Liver (tissue), 9 donors: ENCODE results near the gene LAPTM4A. TPM values are rescaled to one million over a fixed set of nuclear protein-coding genes. Genes with fewer than 3 reads are reported as not detected.

Experiments
- DNase-seq: peaks from one replicate; pipeline ENCODE4 v3.0.0-alpha.2; 2017; ENCODE audit warnings: low spot score
- H3K27ac ChIP-seq, 2 donors: one replicate each; pipeline ENCODE4 v1.7.0; 2013; ENCODE audit warnings: inconsistent platforms in 2 of 2, low read length in 2 of 2, control low read depth in 1 of 2, low read depth in 1 of 2, mild to moderate bottlenecking in 1 of 2
- H3K27me3 ChIP-seq, 4 donors: one replicate each; pipeline versions ENCODE4 v1.6.1 to v1.7.0; 2013; ENCODE audit warnings: low read length in 3 of 4, inconsistent platforms in 1 of 4, mild to moderate bottlenecking in 1 of 4, moderate library complexity in 1 of 4; ENCODE audit not compliant: control insufficient read depth in 4 of 4, insufficient read depth in 4 of 4
- H3K36me3 ChIP-seq, 4 donors: one replicate each; pipeline versions ENCODE4 v1.6.1 to v1.7.0; 2013; ENCODE audit warnings: low read length in 3 of 4, mild to moderate bottlenecking in 3 of 4, low read depth in 1 of 4, moderate library complexity in 1 of 4; ENCODE audit not compliant: control insufficient read depth in 4 of 4, insufficient read depth in 3 of 4
- H3K4me1 ChIP-seq, 4 donors: one replicate each; pipeline versions ENCODE4 v1.6.1 to v1.7.0; 2013; ENCODE audit warnings: low read length in 3 of 4, mild to moderate bottlenecking in 3 of 4, moderate library complexity in 1 of 4; ENCODE audit not compliant: control insufficient read depth in 4 of 4, insufficient read depth in 4 of 4
- H3K4me3 ChIP-seq, 3 donors: one replicate each; pipeline versions ENCODE4 v1.6.1 to v1.7.0; 2013; ENCODE audit warnings: low read length in 3 of 3, control low read depth in 1 of 3, low read depth in 1 of 3, mild to moderate bottlenecking in 1 of 3
- H3K9ac ChIP-seq, 2 donors: one replicate each; pipeline ENCODE4 v1.7.0; 2013; ENCODE audit warnings: low read length in 2 of 2, mild to moderate bottlenecking in 2 of 2, moderate library complexity in 2 of 2, control low read depth in 1 of 2, low read depth in 1 of 2
- H3K9me3 ChIP-seq, 4 donors: one replicate each; pipeline versions ENCODE4 v1.6.1 to v1.7.0; 2013; ENCODE audit warnings: low read length in 3 of 4; ENCODE audit not compliant: control insufficient read depth in 4 of 4
- ATF3 ChIP-seq: IDR thresholded peaks from 2 replicates; pipeline ENCODE4 v1.6.1; 2016; ENCODE audit warnings: antibody characterized with exemption
- CTCF ChIP-seq: fragments of 150-350 bp; IDR thresholded peaks from 2 replicates; pipeline ENCODE4 v1.5.1; 2017; ENCODE audit warnings: improper control_type of control experiment, low read depth, low read length; ENCODE audit not compliant: missing input control
- EGR1 ChIP-seq, 2 donors: IDR thresholded peaks; 2 replicates each; pipeline ENCODE4 v1.6.1; 2016 to 2018; ENCODE audit warnings: antibody characterized with exemption in 2 of 2, low read depth in 2 of 2
- FOXA1 ChIP-seq: IDR thresholded peaks from 2 replicates; pipeline ENCODE4 v1.6.1; 2016; ENCODE audit warnings: antibody characterized with exemption
- FOXA2 ChIP-seq: IDR thresholded peaks from 2 replicates; pipeline ENCODE4 v1.6.1; 2016; ENCODE audit warnings: antibody characterized with exemption
- GABPA ChIP-seq, 2 donors: IDR thresholded peaks in 1 of 2; conservative IDR thresholded peaks in 1 of 2; 2 replicates each; pipeline ENCODE4 v1.6.1; 2016; ENCODE audit warnings: antibody characterized with exemption in 2 of 2, mild to moderate bottlenecking in 1 of 2, moderate library complexity in 1 of 2
- HNF4A ChIP-seq, 2 donors: conservative IDR thresholded peaks; 2 replicates each; pipeline ENCODE4 v1.6.1; 2016; ENCODE audit warnings: antibody characterized with exemption in 2 of 2, mild to moderate bottlenecking in 2 of 2
- HNF4G ChIP-seq: IDR thresholded peaks from 2 replicates; pipeline ENCODE4 v1.6.1; 2016; ENCODE audit warnings: antibody characterized with exemption
- JUND ChIP-seq, 2 donors: IDR thresholded peaks; 2 replicates each; pipeline ENCODE4 v1.6.1; 2016; ENCODE audit warnings: antibody characterized with exemption in 2 of 2
- MAX ChIP-seq: IDR thresholded peaks from 2 replicates; pipeline ENCODE4 v1.6.1; 2016; ENCODE audit warnings: antibody characterized with exemption
- NR2F2 ChIP-seq: IDR thresholded peaks from 2 replicates; pipeline ENCODE4 v1.6.1; 2016; ENCODE audit warnings: antibody characterized with exemption
- RAD21 ChIP-seq, 2 donors: IDR thresholded peaks; 2 replicates each; pipeline ENCODE4 v1.6.1; 2016; ENCODE audit warnings: antibody characterized with exemption in 2 of 2, mild to moderate bottlenecking in 2 of 2
- REST ChIP-seq: IDR thresholded peaks from 2 replicates; pipeline ENCODE4 v1.6.1; 2016; ENCODE audit warnings: antibody characterized with exemption, mild to moderate bottlenecking
- RXRA ChIP-seq, 2 donors: IDR thresholded peaks; 2 replicates each; pipeline ENCODE4 v1.6.1; 2017 to 2018; ENCODE audit warnings: antibody characterized with exemption in 2 of 2, mild to moderate bottlenecking in 1 of 2
- SP1 ChIP-seq: IDR thresholded peaks from 2 replicates; pipeline ENCODE4 v1.6.1; 2018; ENCODE audit warnings: antibody characterized with exemption, mild to moderate bottlenecking
- TAF1 ChIP-seq: conservative IDR thresholded peaks from 2 replicates; pipeline ENCODE4 v1.6.1; 2016; ENCODE audit warnings: antibody characterized with exemption, mild to moderate bottlenecking
- YY1 ChIP-seq: IDR thresholded peaks from 2 replicates; pipeline ENCODE4 v1.6.1; 2016; ENCODE audit warnings: antibody characterized with exemption, mild to moderate bottlenecking
- ZBTB33 ChIP-seq: IDR thresholded peaks from 2 replicates; pipeline ENCODE4 v1.6.1; 2016; ENCODE audit warnings: antibody characterized with exemption
- WGBS: extraction: QIAGEN DNeasy Blood & Tissue Kit; methylation state at CpG from one replicate; pipeline ENCODE4 v1.1.7; 2013; 5-methylcytosine and 5-hydroxymethylcytosine counted together
- polyA plus RNA-seq, 2 donors: library from polyadenylated mRNA; stranded (reverse) in 1 of 2; unstranded in 1 of 2; fragments of 200-250 nt in 1 of 2; fragments of >200 nt in 1 of 2; fragmentation: Nextera tagmentation in 1 of 2; extraction: Ambion mirVana in 1 of 2; gene quantifications; one replicate each; pipeline versions ENCODE4 v1.2.1 to v1.2.3, GENCODE V29; 2013 to 2015
- total RNA-seq, 2 donors: library from RNA; depleted of rRNA; stranded (reverse); fragments of >200 nt; gene quantifications; one replicate each; pipeline ENCODE4 v1.2.3, GENCODE V29; 2014
- donor health status: healthy.
- donor health status: healthy.
- donor health status: healthy.
- donor health status: healthy.
- donor health status: healthy.

LAPTM4A gene
- total and polyA plus RNA-seq, 4 donors = 69.1 to 183 (median 122) TPM

DNA sequence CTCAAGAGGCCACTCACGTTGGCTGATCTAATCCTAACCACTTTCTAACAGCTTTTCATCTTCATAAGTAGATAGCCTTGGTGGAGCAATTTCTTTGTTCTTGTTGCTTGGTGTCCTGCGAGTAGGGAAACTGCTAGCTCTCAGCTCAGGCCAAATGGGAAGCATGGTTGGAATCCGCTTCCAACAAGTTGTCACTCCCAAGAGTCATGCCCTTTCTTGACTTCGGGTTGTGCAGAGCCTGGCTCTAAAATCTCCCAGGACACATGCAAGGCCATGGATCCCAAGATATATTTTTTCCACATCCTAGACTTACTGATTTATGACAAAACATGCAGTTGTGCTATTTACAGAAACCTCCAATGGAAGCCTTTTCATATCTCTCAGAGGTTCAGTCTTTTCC, 31.7 kb downstream of the LAPTM4A start:
- DNase-seq = no peak
- no peak overlapping the region for H3K4me3 ChIP-seq
- H3K27me3 ChIP-seq = no peaks in the 10 kb centered on the region
- no peaks in the 10 kb centered on the region for H3K9me3 ChIP-seq
- 93% methylated on average over 4 of the region's 4 CpGs for WGBS
- H3K9ac ChIP-seq = no peak overlapping the region
- H3K27ac ChIP-seq = no peak overlapping the region
- H3K4me1 ChIP-seq = peaks cover 0 to 5% (median 1%) of the 10 kb centered on the region in 4 donors
- no peaks in the 10 kb centered on the region for H3K36me3 ChIP-seq
- TF ChIP-seq JUND (IDR thresholded peaks at IDR 0.05) = no peak
- TF ChIP-seq CTCF = no peak
- no peak for TF ChIP-seq TAF1
- TF ChIP-seq NR2F2 = no peak
- TF ChIP-seq HNF4G = no peak
- no peak for TF ChIP-seq EGR1 (IDR thresholded peaks at IDR 0.05; ENCODE audit: low read depth in 2 of 2)
- no peak for TF ChIP-seq ATF3
- no peak for TF ChIP-seq FOXA1
- no peak for TF ChIP-seq RAD21 (IDR thresholded peaks at IDR 0.05)
- TF ChIP-seq FOXA2 = no peak
- no peak for TF ChIP-seq SP1
- no peak for TF ChIP-seq MAX
- TF ChIP-seq ZBTB33 = no peak
- TF ChIP-seq GABPA (IDR thresholded peaks at IDR 0.05 in 1 of 2, conservative IDR thresholded peaks at IDR 0.05 in 1 of 2) = no peak
- TF ChIP-seq HNF4A (conservative IDR thresholded peaks at IDR 0.05) = no peak
- TF ChIP-seq RXRA (IDR thresholded peaks at IDR 0.05) = no peak

DNA sequence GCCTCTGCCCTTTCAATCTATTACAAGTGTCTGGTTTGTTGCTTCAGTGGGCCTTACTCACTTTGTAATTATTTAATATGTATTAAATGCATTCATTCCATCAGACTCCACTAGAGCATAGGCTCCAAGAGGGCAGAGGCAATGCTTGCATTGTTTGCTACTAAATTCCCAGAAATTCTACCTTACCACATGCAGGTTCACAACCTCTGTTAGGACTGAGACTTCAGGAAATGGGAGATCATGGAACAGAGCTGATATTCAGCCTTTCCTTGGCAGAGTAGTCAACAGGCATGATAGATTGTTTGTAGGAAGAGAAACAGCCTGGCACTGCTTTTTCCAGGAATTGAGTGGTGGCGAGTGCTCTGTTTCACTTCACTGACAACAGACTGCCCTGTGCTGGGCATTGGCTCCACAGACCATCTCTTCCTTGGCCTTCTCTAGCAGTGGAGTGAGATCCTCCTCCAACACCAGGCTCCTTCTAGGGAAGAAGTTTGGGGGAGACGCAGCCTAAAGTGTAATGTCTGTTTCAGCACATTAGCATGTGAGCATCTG, 32.8 kb downstream of the LAPTM4A start:
- Histone ChIP-seq H3K27ac (no peak overlapping the region), H3K9ac (no peak overlapping the region), H3K36me3 (no peaks in the 10 kb centered on the region), H3K4me1 (peaks cover 0 to 5% (median 1%) of the 10 kb centered on the region in 4 donors), H3K27me3 (no peaks in the 10 kb centered on the region), H3K4me3 (no peak overlapping the region), H3K9me3 (no peaks in the 10 kb centered on the region)
- DNase-seq = no peak
- 94% methylated on average over 2 of the region's 2 CpGs for WGBS
- no peak for TF ChIP-seq FOXA1
- no peak for TF ChIP-seq HNF4G
- TF ChIP-seq YY1 = no peak
- TF ChIP-seq JUND (IDR thresholded peaks at IDR 0.05) = no peak
- no peak for TF ChIP-seq EGR1 (IDR thresholded peaks at IDR 0.05; ENCODE audit: low read depth in 2 of 2)
- no peak for TF ChIP-seq RAD21 (IDR thresholded peaks at IDR 0.05)
- TF ChIP-seq FOXA2 = no peak
- no peak for TF ChIP-seq MAX
- TF ChIP-seq CTCF = no peak
- no peak for TF ChIP-seq ZBTB33
- no peak for TF ChIP-seq RXRA (IDR thresholded peaks at IDR 0.05)
- TF ChIP-seq TAF1 = no peak
- no peak for TF ChIP-seq NR2F2
- no peak for TF ChIP-seq ATF3
- TF ChIP-seq GABPA (IDR thresholded peaks at IDR 0.05 in 1 of 2, conservative IDR thresholded peaks at IDR 0.05 in 1 of 2) = no peak
- no peak for TF ChIP-seq REST
